ENCODE measurements around the gene ZNF30. TPM values are rescaled to one million over a fixed set of nuclear protein-coding genes. Genes with fewer than 3 reads are reported as not detected.

ZNF30 gene
- total RNA-seq, 2 donors from 2014 or later, result 4.6 to 6.8 TPM

DNA sequence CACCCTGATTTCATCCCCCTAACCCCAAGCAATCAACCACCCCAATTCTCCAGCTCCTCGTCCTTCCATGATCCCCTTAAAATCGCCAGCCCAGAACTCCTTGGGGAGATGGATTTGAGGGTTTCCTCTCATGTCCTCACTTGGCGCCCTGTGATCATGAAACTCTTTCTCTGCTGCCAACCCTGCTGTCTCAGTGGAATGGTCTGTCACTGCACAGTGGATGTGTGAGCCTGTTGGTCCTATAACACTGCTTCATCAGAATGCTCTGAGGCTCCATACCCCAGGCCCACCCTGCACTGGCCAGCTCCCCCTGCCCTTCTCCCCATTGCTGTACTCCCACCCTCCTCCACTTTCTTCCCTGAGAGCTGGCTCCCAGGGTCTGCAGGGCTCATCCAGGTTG lies 49.9 kb downstream of the ZNF30 start:
- 94 to 100% methylated on average over 1 to 3 of the region's 3 CpGs for WGBS, 2 experiments (ENCODE audit: insufficient coverage in 1 of 2, insufficient read length in 1 of 2)
- no peak overlapping the region for H3K4me3 Mint-ChIP-seq
- H3K27ac Mint-ChIP-seq, result no peak overlapping the region
- Histone ChIP-seq H3K4me3 (ENCODE audit: low read length) (no peak overlapping the region), H3K9me3 (ENCODE audit: control insufficient read depth, low read length) (peaks cover 11% of the 10 kb centered on the region), H3K27me3 (ENCODE audit: control insufficient read depth, insufficient read depth, low read length, poor library complexity, severe bottlenecking) (no peaks in the 10 kb centered on the region), H3K27ac (ENCODE audit: low read depth, low read length) (no peak overlapping the region), H3K9ac (ENCODE audit: extremely low read depth, low read length, poor library complexity, severe bottlenecking) (no peak overlapping the region), H3K36me3 (ENCODE audit: control insufficient read depth, insufficient read depth, low read length) (no peaks in the 10 kb centered on the region), H3K4me1 (ENCODE audit: control insufficient read depth, insufficient read depth, low read length) (no peaks in the 10 kb centered on the region)
- peaks cover 2% of the 10 kb centered on the region for H3K4me1 Mint-ChIP-seq
- H3K9me3 Mint-ChIP-seq, result peaks cover 31% of the 10 kb centered on the region
- peak; percentile 29 for DNase-seq
- H3K27me3 Mint-ChIP-seq (ENCODE audit: insufficient read depth), result peaks cover 5% of the 10 kb centered on the region
- H3K36me3 Mint-ChIP-seq (ENCODE audit: low read depth), result peaks cover 3% of the 10 kb centered on the region
- TF ChIP-seq, protein P1, sequence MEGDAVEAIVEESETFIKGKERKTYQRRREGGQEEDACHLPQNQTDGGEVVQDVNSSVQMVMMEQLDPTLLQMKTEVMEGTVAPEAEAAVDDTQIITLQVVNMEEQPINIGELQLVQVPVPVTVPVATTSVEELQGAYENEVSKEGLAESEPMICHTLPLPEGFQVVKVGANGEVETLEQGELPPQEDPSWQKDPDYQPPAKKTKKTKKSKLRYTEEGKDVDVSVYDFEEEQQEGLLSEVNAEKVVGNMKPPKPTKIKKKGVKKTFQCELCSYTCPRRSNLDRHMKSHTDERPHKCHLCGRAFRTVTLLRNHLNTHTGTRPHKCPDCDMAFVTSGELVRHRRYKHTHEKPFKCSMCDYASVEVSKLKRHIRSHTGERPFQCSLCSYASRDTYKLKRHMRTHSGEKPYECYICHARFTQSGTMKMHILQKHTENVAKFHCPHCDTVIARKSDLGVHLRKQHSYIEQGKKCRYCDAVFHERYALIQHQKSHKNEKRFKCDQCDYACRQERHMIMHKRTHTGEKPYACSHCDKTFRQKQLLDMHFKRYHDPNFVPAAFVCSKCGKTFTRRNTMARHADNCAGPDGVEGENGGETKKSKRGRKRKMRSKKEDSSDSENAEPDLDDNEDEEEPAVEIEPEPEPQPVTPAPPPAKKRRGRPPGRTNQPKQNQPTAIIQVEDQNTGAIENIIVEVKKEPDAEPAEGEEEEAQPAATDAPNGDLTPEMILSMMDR (conservative IDR thresholded peaks at IDR 0.05), result no peak

DNA sequence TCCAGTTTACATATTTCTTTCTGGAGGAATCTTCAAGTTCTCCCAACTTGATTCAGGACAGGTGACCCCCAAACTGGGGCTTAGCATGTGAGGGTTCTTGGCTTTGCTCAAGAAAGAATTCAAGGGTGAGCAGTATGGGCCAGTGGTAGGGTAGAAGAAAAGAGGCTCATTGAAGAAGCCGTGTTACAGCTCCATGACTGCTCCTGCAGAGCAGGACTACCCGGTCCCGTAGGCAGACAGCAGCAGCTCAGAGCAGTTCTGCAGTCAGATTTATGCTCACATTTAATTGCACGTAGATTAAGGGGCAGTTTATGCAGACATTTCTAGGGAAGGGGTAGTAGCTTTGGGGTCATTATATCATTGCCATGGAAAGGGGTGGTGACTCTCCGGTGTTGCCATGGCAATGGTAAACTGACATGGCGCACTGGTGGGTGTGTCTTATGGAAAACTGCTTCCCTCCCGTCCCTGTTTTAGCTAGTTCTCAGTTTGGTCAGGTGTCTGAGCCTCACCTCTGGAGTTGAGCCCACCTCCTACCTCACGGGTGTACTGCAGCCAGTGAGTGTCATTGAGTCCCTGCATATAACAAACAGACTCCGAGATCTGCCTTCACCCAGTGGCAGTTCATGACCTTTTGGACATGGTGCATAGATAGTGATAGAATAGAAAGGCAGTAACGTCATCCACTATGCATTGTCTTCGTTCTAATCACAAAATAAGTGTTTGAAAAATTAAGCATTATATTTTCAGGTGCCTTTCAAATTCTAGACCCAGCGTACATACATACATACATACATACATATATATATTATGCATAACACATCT lies 53.3 kb downstream of the ZNF30 start:
- H3K4me3 Mint-ChIP-seq, result no peak overlapping the region
- no peak for DNase-seq
- Histone ChIP-seq H3K27me3 (ENCODE audit: control insufficient read depth, insufficient read depth, low read length, poor library complexity, severe bottlenecking) (no peaks in the 10 kb centered on the region), H3K27ac (ENCODE audit: low read depth, low read length) (no peak overlapping the region), H3K4me1 (ENCODE audit: control insufficient read depth, insufficient read depth, low read length) (no peaks in the 10 kb centered on the region), H3K9ac (ENCODE audit: extremely low read depth, low read length, poor library complexity, severe bottlenecking) (no peak overlapping the region), H3K4me3 (ENCODE audit: low read length) (no peak overlapping the region), H3K36me3 (ENCODE audit: control insufficient read depth, insufficient read depth, low read length) (no peaks in the 10 kb centered on the region), H3K9me3 (ENCODE audit: control insufficient read depth, low read length) (peaks cover 11% of the 10 kb centered on the region)
- TF ChIP-seq, protein P1 (conservative IDR thresholded peaks at IDR 0.05), result no peak
- H3K27ac Mint-ChIP-seq, result no peak overlapping the region
- H3K36me3 Mint-ChIP-seq (ENCODE audit: low read depth), result peaks cover 3% of the 10 kb centered on the region
- 85 to 91% methylated on average over 10 to 11 of the region's 12 CpGs for WGBS, 2 experiments (ENCODE audit: insufficient coverage in 1 of 2, insufficient read length in 1 of 2)
- H3K4me1 Mint-ChIP-seq, result no peaks in the 10 kb centered on the region
- H3K27me3 Mint-ChIP-seq (ENCODE audit: insufficient read depth), result peaks cover 5% of the 10 kb centered on the region
- peaks cover 38% of the 10 kb centered on the region for H3K9me3 Mint-ChIP-seq

DNA sequence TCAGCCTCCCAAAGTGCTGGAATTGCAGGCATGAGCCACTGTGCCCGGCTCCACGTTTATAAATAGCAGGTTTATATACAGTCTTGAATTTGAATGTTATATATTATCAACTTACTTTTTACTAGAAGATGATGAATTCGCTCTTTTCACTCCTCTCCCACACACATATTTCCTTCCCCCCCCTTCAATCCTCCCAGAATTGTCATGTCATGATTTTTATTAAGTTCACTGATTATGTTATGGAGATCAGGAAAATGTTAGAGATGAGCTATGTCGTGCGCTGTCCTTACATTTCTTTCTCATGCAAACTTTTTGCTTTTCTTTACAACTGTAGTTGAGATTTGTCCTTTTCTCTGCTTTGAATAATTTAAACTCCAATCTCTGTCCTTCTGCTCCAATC lies 55.6 kb downstream of the ZNF30 start:
- Histone ChIP-seq H3K9ac (ENCODE audit: extremely low read depth, low read length, poor library complexity, severe bottlenecking) (no peak overlapping the region), H3K36me3 (ENCODE audit: control insufficient read depth, insufficient read depth, low read length) (no peaks in the 10 kb centered on the region), H3K9me3 (ENCODE audit: control insufficient read depth, low read length) (no peaks in the 10 kb centered on the region), H3K27ac (ENCODE audit: low read depth, low read length) (no peak overlapping the region), H3K4me1 (ENCODE audit: control insufficient read depth, insufficient read depth, low read length) (no peaks in the 10 kb centered on the region), H3K27me3 (ENCODE audit: control insufficient read depth, insufficient read depth, low read length, poor library complexity, severe bottlenecking) (no peaks in the 10 kb centered on the region), H3K4me3 (ENCODE audit: low read length) (no peak overlapping the region)
- H3K4me3 Mint-ChIP-seq, result no peak overlapping the region
- WGBS, 2 experiments (ENCODE audit: insufficient coverage in 1 of 2, insufficient read length in 1 of 2), result 97 to 100% methylated on average over 2 to 4 of the region's 5 CpGs
- no peaks in the 10 kb centered on the region for H3K36me3 Mint-ChIP-seq (ENCODE audit: low read depth)
- H3K27me3 Mint-ChIP-seq (ENCODE audit: insufficient read depth), result peaks cover 3% of the 10 kb centered on the region
- no peak overlapping the region for H3K27ac Mint-ChIP-seq
- TF ChIP-seq, protein P1 (conservative IDR thresholded peaks at IDR 0.05), result no peak
- peaks cover 22% of the 10 kb centered on the region for H3K9me3 Mint-ChIP-seq
- no peaks in the 10 kb centered on the region for H3K4me1 Mint-ChIP-seq
- DNase-seq, result no peak

Measured in endodermal cell (in vitro differentiated cells).